Stimulated activated CD4-positive, alpha-beta T cell treated with anti-CD3 and anti-CD28 coated beads, TNF-alpha, amount 100 ng/mL, for 1 hour (primary cell): ENCODE results near the gene SLC43A2.

Experiments
- DNase-seq, 3 donors: peaks; one replicate each; pipeline ENCODE4 v3.0.0-alpha.2; 2020; ENCODE audit warnings: low read depth in 3 of 3, low spot score in 1 of 3

Gene SLC43A2

DNA sequence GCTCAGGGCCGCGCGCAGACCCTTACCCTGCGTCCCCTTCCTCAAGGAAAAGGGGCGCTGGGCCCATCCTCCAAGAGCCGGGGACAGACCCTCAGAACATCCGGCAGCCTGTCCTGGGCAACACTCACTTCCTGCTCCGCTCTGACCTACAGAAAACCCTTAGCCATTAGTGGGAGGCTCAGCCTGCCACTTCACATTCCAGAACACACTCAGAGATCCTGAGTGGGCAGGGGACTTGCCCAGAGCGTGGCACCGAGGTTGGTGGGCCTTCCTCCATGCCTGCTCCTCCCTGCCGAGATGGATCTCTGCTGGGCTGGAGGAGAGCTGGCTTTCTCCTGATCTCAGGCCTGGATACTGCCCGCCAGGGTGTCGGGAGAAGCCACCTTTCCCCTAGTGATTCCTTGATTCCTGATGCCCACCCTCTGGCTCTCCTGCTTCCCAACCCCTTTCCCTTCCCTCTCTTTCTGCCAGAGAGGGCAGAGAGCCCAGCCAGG is 15.4 kb upstream of the SLC43A2 start:
- no peak for DNase-seq

DNA sequence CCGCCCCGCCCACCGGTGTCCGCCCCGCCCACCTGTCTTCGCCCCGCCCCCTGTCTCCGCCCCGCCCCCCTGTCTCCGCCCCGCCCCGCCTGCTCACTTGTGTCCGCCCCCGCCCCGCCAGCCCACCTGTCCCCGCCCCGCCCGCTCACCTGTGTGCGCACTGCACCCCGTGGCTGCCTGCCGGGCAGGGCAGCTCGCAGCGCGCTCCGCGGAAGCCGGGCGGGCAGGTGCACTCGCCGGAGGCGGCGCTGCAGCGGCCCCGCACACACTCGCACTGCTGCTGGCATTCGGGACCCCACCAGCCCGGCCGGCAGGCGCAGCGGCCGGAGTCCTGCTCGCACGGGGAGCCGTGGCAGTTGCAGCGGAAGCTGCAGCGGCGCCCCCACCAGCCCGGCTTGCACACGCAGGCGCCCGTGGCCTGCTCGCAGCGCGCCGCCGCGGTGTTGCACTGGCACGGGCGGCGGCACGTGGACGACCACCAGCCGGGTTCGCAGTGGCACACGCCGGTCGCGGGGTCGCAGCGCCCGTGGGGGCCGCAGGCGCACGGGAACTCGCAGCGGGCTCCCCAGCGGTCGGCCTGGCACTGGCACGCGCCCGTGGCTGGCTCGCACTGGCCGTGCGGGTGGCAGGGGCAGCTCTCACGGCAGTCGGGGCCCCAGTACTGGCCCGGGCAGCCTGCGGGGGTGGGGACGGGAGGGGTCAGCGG is 14.8 kb upstream of the SLC43A2 start:
- DNase-seq: peak in 2 of 3 donors; percentile 33 to 44

DNA sequence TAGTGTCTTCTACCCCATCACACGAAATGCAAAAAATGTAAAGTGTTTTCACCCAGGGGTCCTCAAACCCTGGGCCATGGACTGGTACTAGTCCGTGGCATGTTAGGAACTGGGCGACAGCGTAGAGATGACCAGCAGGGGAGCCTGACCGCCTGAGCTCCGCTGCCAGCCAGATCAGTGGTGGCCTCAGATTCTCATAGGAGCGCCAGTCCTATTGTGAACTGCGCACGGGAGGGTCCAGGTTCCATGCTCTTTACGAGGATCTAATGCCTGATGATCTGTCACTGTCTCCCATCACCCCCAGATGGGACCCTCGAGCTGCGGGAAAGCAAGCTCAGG is 12.4 kb upstream of the SLC43A2 start:
- no peak for DNase-seq

DNA sequence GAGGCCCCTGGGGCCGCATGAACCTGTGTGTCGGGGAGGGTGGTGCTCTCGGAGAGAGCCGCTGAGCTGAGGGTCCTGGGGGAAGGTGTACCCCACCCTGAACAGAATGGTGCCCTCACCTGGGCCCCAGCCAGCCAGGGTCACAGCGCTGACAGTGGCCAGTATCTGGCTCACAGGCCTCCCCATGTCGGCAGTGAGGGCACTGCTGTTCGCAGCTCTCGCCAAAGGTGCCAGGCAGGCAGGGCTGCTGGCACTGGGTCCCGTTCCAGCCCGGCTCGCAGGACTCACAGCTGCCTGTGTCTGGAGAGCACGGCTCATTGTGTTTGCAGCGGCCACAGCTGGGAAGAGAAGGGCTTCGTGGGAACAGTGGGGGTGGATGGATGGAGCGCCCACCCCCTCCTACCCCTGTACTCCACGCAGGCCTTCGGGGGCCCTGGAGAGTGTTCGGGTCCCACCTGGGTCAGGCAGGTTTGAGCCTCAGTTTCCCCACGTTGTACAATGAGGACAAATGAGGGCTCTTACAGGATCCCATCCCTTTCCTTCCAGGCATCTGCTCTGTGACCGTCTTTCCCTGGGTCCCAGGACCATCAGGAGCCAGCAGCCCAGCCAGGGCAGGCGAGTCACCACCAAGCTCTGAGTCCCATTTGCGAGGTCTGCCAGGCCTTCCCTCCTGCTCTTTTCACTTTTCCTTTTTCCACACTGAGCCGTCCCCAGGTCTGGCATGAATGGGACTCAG is 11.9 kb upstream of the SLC43A2 start:
- no peak for DNase-seq

DNA sequence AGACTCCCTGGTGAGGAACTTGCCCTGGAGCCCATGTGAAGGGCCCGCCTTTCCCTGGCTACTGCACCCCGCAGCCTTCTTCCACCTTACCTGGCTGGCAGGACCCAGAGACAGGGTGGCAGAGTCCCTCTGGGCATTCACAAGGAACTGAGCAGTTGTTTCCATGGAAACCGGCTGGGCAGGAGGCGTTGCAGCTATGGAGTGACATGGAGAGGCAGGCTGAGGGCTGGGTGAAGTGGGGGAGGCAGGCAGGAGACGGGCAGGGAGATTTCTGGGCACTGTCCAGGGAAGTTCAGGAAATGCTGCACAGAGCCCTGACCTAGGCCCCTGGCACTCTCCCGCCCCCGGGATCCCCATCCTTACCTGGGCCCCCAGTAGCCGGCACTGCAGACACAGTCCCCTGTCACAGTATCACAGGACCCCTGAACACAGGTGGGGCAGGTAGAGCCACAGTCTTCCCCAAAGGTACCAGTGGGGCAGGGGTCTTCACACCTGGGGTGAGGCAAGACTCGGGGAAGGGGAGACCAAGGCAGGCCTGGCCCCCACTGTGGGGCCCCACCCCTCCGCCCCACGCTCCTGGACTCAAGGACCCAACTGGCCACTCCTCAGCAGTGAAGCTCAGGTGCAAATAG is 11.0 kb upstream of the SLC43A2 start:
- DNase-seq: no peak

DNA sequence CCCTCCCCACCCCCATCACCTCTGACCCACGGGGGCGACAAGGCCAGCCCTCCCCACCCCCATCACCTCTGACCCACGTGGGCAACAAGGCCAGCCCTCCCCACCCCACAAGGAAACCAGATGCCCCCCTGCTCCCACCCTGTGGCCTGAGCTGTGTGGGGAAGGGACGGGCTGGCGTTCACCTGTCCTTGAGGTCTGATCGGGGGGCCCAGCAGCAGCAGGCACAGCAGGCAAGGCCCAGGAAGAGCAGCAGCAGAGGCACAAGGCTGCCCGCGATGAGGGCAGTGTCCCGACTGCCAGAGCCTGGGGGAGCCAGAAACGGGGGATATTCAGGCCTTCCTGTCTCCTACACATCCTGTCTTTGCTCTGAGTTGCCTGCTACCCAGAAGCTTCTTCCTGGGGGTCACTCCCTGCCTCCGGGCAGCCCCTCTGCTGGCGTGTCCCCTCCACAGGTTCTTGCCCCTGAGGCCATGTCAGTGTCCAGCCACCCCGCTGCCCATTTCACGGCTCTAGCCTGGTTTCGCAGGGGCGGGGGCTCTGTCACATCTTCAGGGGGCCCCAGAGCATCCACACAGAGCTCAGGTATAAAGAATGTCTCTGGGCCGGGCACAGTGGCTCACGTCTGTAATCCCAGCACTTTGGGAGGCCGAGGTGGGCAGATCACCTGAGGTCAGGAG is 10.1 kb upstream of the SLC43A2 start:
- DNase-seq: no peak

DNA sequence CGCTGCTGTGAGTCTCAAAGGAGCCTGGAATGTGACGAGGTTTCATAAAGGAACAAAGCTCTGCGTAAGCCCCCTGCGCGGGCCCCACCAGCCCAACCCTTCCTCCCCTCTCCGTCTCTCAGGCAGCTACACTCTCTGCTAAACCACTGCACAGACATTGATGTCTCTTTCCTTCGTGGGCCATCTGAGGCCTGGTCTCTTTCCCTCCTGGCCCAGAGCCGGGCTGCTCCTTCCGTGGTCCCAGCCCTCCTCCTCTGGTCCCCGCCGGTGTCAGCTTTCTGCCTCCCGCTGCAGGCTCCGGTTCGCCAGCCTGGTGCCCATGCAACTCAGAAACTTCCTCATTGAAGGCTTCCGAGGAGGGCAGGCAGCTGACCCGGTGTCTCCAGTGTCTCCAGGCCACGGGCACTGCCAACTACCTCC is 9.5 kb upstream of the SLC43A2 start:
- DNase-seq: no peak

DNA sequence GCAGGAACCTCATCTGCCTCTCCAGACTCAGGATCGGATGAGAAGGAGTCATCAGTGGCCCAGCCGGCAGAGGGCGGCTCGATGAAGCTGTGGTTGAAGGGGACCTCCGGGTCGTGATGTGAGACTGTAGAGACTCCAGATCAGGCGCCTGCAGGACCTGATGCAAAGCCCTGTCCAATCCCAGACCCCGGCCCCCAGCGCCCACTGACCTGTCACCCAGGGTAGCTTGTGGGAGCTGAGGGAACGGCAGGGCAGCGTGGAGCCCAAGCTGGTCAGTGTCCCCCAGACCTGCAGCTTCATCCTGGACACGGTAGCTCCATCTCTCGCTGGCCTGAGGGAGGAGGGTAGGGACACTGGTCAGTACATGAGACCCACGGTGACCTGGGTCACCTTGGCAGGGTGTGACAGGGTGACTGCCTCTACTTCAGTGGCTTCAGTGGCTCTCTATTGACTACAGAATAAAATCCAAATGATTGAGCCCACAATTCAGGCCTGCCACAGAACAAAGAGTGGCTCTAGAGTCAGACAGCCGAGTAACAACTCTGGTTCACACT is 8.2 kb upstream of the SLC43A2 start:
- no peak for DNase-seq

DNA sequence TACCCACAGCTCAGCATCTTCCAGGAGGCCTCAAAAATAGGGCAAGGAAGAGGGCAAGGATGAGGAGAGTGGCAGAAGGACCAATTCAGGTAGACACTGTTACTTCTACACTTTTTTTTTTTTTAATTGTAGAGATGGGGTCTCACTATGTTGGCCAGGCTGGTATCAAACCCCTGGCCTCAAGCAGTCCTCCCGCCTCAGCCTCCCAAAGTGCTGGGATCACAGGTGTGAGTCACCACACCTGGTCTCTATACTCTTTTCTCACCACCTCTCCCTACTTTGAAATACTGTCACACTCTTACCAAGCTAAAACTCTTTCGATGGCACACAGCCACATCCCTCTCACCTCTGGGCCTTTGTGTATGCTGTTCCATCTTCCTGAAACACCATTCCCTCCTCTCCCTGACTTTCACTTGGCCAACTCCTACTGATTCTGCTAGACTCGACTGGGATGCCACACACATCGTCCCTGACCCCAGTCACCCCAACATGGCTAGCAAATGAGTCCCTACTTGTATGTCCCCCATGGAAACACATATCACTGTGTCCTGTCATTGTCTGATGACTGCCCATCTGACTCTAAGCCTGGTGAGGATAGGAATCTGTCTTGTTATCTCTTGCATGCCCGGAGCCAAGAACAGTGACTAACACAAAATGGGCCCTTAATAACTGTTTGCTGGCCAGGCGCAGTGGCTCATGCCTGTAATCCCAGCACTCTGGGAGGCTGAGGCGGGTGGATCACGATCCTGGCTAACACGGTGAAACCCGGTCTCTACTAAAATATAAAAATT is 7.2 kb upstream of the SLC43A2 start:
- DNase-seq: no peak

DNA sequence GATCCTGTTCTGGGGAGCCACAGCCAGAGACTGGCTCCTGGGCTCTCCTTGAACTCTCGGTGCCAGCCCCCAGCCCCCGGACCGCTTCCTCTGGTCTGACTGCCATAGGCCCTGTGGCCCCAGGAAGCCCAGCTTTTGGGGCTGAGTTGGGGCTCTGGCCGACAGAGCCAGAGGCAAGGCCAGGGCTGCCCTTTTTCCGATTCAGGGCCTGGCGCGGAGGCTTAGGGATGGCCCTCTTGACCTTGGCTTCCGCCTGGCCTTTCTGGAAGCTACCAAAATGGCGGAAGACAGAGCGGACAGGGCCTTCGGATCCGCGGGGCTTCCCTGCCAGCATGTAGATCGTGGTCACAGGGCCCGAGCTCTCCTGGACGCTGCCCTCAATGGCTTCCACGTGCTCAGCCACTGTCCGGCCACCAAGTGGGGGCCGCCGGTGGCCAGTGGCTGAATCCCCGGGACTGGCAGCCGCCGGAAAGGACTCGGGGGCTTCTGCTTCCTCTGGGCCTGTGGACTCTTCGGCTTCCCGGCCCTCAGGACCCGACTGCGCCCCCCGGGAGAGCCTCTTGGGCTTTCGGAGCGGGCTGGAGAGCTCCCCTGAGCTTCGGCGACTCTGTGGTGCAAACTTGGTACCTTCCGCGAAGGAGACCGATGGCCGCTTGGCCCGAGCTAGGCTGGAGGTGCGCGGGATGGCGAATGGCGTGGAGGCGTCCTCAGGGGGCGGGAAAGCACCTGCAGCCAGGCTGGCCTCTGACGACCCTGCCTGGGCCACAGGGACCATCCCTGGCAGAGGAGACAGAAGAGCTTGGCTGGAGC is 6.4 kb upstream of the SLC43A2 start:
- no peak for DNase-seq

DNA sequence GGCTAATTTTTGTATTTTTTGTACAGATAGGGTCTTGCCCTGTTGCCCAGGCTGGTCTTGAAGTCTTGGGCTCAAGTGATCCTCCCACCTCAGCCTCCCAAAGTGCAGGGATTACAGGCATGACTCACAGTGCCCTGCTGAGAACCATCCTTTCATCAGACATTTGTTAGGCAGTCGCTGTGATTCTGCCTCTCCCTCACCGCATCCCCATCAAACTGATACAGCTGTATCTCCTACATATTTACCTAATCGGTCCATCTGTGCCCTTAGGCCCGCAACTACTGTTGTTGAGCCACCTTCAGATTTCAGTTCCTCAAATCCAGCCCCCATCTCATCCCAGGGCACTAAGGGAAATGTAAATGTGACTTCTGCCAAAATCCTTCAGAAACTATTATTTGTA is 2.0 kb upstream of the SLC43A2 start:
- DNase-seq: no peak

DNA sequence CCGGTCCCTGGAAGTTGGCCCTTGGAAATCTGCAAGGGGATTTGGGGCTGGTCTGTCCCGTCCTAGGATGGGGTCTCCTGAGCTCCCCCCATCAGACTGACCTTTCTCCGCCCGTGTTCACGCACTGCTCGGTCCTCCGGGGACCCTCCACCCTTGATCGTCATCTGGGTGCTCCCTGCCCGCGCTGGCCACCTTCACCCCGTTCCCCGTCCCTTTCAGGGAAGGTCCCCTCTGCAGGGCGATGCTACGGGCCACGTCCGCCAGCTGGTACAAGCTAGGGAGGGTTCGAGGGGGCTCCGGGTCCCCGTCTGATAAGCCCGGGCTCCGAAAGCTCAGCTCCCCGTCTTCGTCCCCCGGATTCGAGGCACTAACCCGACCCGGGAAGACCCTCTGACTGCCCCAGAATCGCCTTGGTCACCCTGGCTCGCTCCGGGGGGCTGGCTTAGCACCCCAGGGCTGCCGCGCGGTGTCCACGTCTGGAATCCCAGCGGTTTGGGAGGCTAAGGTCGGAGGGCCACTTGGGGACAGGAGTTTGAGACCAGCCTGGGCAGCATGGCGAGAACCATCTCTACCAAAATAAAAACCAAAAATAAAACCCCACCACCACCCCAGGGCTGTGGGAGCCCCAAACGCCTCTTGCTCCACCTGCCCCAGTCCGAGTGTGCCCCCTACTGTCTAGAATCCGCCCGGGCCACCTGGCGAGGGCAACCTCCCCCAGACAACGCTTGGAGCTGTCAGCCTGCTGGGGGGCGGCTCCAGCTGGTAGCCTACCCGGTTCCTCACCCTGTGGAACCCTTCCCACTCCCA is 1.1 kb upstream of the SLC43A2 start:
- peak in 2 of 3 donors; percentile 45 to 68 for DNase-seq

DNA sequence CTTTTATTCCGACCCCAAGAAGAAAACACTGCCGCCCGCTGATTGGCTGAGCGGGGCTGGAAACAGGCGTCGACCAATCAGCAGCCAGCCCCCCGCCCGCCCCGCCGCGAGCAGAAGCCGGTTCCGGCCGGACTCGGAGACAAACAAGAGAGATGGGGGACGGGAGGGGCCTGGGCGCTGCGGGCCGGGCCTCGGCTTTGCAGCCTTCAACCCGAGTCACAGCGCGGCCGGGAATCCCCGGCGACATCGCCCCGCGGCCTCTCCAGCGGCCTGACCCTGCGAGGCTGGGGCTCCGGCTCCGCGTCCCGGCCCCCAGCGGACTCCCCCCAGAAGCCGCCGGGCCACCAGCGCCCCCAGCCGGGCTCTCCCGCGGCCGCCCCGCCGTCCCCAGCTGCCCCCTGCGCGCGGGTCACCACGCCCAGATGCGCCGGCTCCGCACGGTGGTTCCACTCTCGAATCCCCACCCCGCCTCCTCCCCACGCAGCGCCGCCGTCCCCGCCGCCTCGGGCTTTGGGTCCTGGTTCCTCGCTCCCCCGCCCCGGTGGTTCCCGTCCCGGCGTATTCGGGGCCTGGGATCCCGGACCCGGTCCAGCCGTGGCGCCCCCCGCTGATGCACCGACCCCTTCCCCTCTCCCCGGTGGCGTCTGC is 346 bp upstream of the SLC43A2 start:
- DNase-seq: peak; percentile 72 to 80 (median 79)

DNA sequence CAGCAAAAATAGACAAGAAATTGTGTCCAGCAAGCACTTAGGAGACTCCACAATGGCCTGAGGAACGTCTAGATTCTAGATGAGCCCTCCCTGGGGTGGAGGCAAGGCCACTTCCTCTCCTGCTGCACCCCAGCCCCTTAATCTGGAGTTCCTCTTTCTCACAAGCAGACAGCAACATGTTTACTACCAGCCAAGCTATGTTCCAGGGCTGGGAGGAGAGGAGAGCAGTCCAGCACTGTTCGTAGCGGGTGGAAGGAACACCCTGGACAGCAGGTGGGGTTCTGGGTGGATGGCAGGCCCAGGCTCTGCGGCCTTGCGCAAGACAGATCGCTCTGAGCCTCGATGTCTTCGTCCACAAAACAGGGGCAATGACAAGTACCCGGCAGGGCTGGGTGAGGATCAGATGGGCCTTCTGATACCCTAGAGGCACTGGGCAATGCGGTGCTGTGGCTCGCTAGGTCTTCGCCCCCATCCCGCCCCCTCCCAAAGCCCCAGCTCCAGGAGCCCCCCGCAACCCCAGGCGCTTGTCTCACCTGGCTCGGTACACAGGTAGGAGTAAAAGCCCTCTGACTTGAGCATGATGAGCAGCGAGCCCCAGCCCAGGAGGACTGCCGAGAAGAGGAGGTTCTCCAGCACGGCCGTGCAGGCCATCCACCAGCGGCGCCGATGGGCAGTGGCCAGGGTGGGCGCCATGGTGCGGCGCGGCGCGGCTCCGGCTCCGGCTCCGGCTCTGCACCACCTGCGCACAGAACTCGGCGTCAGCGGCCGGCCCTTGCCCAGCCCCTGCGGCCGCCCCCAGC is 1.3 kb downstream of the SLC43A2 start:
- no peak for DNase-seq

DNA sequence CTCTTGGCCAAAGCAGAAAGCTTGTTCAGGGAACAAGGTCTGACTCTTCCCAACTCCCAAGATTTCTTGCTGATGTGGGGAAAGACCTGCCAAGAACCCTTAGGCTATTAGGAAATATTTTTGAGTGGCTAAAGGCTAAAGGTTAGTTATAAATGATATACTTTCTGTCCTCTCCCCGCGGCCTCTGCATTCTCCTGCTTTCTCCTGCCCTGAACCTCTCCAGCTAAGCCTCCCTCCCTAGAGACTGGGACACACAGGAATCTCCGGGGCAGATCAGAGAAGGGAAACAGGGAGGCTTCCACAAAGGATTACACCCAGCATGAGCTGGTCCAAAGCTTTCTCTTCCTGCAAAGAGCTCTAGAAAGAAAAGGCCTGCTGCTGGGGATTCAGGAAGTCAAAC is 2.3 kb downstream of the SLC43A2 start:
- no peak for DNase-seq

DNA sequence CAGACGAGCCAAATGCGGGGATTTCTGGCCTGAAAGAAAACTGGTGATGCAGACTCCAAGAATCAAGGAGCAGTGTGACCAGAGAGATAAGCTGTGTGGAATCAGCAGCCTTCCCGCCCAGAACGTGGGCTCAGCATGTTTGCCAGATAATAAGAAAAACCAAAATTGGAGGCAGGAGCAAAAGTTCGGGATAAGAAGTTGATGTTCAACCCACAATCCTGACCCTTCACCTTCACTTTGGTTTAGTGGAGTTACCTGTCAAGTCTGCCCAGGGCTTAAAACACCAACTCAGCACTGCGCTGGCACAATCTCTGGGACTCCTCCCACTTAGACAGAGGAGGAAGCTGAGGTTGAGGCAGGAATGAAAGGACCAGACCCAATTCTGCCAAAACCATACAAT is 3.1 kb downstream of the SLC43A2 start:
- DNase-seq: no peak

DNA sequence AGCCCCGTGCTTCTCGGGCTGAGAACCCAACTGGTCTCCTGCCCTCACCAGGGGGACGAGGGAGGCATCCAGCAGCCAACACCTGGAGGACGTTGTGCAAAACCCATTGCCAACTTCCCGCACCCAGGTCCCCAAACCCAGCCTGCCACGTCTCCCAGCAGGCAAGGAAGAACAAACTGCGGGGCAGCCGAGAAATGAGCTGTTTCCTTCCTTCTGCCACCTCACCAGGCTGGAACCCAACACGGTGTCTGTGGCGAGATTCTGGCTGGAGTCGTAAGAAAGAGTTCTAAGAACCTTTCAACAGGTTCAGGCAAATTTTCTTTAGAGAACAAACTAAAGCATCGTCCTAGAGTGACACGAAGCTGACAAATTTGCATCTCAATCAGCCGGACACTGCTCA is 3.6 kb downstream of the SLC43A2 start:
- DNase-seq: no peak

DNA sequence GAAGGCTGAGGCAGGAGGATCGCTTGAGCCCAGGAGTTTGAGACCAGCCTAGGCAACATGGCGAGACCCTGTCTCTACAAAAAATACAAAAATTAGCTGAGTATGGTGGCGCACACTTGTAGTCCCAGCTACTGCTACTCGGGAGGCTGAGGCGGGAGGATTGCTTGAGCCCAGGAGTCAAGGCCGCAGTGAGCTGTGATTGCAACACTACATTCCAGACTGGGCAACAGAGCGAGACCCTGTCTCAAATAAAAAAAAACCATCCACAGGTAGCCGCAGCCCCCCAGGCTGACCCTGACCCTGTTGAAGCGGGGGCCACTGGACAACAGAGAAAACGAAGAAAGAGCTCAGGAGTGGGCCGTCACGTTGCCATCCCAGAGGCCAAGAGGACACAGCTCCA is 4.0 kb downstream of the SLC43A2 start:
- no peak for DNase-seq
